Vagina (tissue), 2 donors: ENCODE measurements around the gene SNCA. TPM values are rescaled to one million over a fixed set of nuclear protein-coding genes. Genes with fewer than 3 reads are reported as not detected.

ENCODE experiments used
- DNase-seq, 2 donors: peaks; one replicate each; pipeline ENCODE4 v3.0.0-alpha.2; 2017; ENCODE audit errors: extremely low spot score in 2 of 2
- H3K27ac ChIP-seq: fragments of 200-600 bp; sonication (generic); one replicate; pipeline ENCODE4 v1.5.1; 2019
- H3K27me3 ChIP-seq: fragments of 200-600 bp; sonication (generic); one replicate; pipeline ENCODE4 v1.5.1; 2019
- H3K36me3 ChIP-seq, 2 donors: fragments of 200-600 bp; sonication (generic); one replicate each; pipeline ENCODE4 v1.5.1; 2017 to 2019
- H3K4me1 ChIP-seq: fragments of 200-600 bp; sonication (generic); one replicate; pipeline ENCODE4 v1.5.1; 2019
- H3K4me3 ChIP-seq, 2 donors: fragments of 200-600 bp; sonication (generic); 1 replicate in 1 of 2; 2 replicates in 1 of 2; pipeline ENCODE4 v1.5.1; 2016 to 2019
- H3K9me3 ChIP-seq: fragments of 200-600 bp; sonication (generic); one replicate; pipeline ENCODE4 v1.5.1; 2019
- POLR2A ChIP-seq, 2 donors: fragments of 450-650 bp; IDR thresholded peaks; one replicate each; pipeline ENCODE4 v1.6.1; 2017; ENCODE audit warnings: antibody characterized with exemption in 2 of 2, mild to moderate bottlenecking in 2 of 2, moderate library complexity in 2 of 2
- POLR2AphosphoS5 ChIP-seq, 2 donors: sonication (generic); formaldehyde crosslinking; IDR thresholded peaks; one replicate each; pipeline ENCODE4 v1.9.0; 2017; ENCODE audit warnings: antibody characterized with exemption in 2 of 2, mild to moderate bottlenecking in 2 of 2, low read depth in 1 of 2; ENCODE audit not compliant: insufficient read depth in 1 of 2
- intact Hi-C: fragments of 100-400 bp; cut with DNase I; formaldehyde crosslinking; loops from one replicate; pipeline ENCODE4 v1.15.1; 2023
- total RNA-seq: library from RNA; depleted of rRNA; stranded (reverse); fragments of >200 nt; gene quantifications from one replicate; pipeline ENCODE4 v1.2.3, GENCODE V29; 2016
- TF ChIP-seq, protein P1 (sequence below), 3 experiments: fragments of 450-650 bp in 2 of 3; fragments of 200-600 bp in 1 of 3; sonication (generic) in 1 of 3; IDR thresholded peaks; one replicate each; pipeline ENCODE4 v1.5.1; 2017 to 2019; ENCODE audit warnings: antibody characterized with exemption in 3 of 3, mild to moderate bottlenecking in 2 of 3, moderate library complexity in 2 of 3

Gene SNCA
- total RNA-seq, 1 donor from 2014 or later, result 27.3 TPM

DNA sequence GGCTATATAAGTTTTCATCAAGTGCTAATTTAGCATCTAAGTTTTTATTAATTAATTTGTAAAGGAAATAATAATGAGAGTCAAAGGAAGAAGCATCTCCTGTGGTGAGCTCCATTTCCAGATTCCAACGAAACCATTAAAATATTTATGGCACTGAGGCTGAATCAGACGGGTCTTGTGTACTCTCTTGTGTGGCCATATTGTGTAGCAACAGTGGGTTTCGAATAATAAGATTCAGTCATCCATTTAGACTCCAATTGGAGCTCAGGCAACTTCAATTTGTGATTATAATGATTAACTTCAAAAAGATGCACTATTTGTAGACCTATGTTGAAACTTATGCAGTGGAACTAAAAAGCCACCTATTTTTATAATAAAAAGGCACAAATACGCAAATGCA, 82.4 kb downstream of the SNCA start:
- H3K27ac ChIP-seq, result peak overlapping the region; percentile 74
- H3K4me1 ChIP-seq, result peaks cover 23% of the 10 kb centered on the region
- TF ChIP-seq POLR2A (IDR thresholded peaks at IDR 0.05), result no peak
- TF ChIP-seq, protein P1, sequence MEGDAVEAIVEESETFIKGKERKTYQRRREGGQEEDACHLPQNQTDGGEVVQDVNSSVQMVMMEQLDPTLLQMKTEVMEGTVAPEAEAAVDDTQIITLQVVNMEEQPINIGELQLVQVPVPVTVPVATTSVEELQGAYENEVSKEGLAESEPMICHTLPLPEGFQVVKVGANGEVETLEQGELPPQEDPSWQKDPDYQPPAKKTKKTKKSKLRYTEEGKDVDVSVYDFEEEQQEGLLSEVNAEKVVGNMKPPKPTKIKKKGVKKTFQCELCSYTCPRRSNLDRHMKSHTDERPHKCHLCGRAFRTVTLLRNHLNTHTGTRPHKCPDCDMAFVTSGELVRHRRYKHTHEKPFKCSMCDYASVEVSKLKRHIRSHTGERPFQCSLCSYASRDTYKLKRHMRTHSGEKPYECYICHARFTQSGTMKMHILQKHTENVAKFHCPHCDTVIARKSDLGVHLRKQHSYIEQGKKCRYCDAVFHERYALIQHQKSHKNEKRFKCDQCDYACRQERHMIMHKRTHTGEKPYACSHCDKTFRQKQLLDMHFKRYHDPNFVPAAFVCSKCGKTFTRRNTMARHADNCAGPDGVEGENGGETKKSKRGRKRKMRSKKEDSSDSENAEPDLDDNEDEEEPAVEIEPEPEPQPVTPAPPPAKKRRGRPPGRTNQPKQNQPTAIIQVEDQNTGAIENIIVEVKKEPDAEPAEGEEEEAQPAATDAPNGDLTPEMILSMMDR (IDR thresholded peaks at IDR 0.05), result no peak
- no peak for TF ChIP-seq POLR2AphosphoS5 (IDR thresholded peaks at IDR 0.05; ENCODE audit: insufficient read depth in 1 of 2, low read depth in 1 of 2)
- H3K36me3 ChIP-seq, result no peaks in the 10 kb centered on the region
- intact Hi-C loops, result no loop called here
- no peak overlapping the region for H3K4me3 ChIP-seq
- no peaks in the 10 kb centered on the region for H3K9me3 ChIP-seq
- no peaks in the 10 kb centered on the region for H3K27me3 ChIP-seq
- DNase-seq, result no peak

DNA sequence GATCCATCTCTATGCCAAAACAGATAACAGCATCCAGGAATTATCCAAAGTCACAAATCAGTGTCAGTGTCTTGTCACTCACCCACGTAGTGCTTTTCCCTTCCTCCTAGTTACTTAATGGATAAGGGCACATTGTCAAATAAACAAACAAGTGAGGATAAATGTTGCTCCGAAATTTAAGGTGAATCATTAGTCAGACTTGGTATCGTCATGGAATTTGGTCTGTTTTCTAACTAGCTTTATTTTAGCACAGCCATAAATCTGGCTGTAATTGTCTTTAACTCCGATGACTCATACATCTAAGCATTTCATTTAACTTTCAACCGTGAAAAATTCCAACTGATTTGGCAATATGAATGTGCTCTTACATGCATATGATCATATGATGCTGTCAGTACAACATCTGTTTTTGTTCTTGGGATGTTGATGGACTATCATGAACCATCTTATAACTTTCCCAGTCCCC, 83.3 kb downstream of the SNCA start:
- Histone ChIP-seq H3K9me3 (no peaks in the 10 kb centered on the region), H3K4me1 (peaks cover 23% of the 10 kb centered on the region), H3K27me3 (no peaks in the 10 kb centered on the region), H3K36me3 (no peaks in the 10 kb centered on the region), H3K4me3 (peak overlapping the region in 1 of 2 donors; percentile 13), H3K27ac (peak overlapping the region; percentile 74)
- TF ChIP-seq POLR2AphosphoS5 (IDR thresholded peaks at IDR 0.05; ENCODE audit: insufficient read depth in 1 of 2, low read depth in 1 of 2), result peak; percentile 53 to 85
- no peak for TF ChIP-seq POLR2A (IDR thresholded peaks at IDR 0.05)
- intact Hi-C loops, result no loop called here
- DNase-seq, result no peak

DNA sequence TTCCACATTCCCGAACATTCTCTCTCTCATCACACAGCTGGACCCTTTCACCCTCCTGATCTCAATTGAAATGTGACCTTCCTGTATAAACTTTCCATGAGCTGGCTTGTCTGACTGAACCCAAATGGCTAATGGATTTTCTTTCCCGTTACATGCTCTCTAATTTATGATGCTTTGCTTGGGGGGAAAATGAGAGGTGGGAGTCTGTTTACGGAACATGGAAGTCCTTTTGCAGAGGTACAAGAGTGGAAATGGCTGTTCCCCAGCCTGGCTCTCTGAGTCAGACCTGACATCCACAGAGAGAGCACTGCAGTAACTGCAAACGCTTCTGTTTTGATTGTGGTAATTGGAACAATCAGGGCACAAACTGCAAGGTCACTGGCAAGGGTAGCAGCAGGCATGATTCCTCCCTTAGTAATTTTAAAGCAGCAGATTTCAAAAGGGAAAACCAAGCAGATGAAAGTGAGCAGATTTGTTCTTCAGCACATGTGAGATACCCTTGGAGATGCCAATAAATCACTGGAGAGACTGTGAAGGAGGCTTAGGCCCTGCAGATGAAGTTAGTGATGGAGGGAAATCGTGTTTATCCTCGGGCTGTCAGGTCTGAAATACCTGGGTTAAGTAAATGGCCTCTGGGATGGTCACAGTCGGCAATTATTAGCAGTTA, 83.9 kb downstream of the SNCA start:
- no peaks in the 10 kb centered on the region for H3K36me3 ChIP-seq
- TF ChIP-seq, protein P1 (IDR thresholded peaks at IDR 0.05), result no peak
- TF ChIP-seq POLR2A (IDR thresholded peaks at IDR 0.05) (no peak), POLR2AphosphoS5 (IDR thresholded peaks at IDR 0.05; ENCODE audit: insufficient read depth in 1 of 2, low read depth in 1 of 2) (no peak)
- H3K4me1 ChIP-seq, result peaks cover 23% of the 10 kb centered on the region
- H3K4me3 ChIP-seq, result peak overlapping the region in 1 of 2 donors; percentile 13
- H3K27ac ChIP-seq, result peak overlapping the region; percentile 74
- peak in 1 of 2 donors; percentile 93 for DNase-seq
- no peaks in the 10 kb centered on the region for H3K27me3 ChIP-seq
- intact Hi-C loops, result no loop called here
- no peaks in the 10 kb centered on the region for H3K9me3 ChIP-seq

DNA sequence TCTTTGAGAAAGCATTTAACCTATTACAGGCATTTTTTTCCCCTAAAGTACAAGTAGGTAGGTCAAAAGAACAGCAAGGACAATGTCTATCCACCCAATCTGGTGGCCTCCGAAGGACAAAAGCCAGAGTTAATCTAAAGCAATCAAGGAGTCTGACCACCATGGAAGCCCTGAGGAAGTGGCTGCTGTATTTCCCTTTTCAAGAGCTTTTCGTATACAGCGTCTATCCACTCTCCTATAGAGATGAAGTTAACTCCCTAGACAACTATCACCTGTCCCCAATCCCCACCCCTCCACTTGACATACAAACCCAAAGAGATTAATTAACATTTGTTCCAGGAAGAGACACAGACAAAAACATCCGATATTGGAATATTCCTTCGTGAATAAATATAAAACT, 85.5 kb downstream of the SNCA start:
- no peak overlapping the region for H3K4me3 ChIP-seq
- DNase-seq, result no peak
- H3K27ac ChIP-seq, result no peak overlapping the region
- H3K4me1 ChIP-seq, result peaks cover 23% of the 10 kb centered on the region
- intact Hi-C loops, result no loop called here
- H3K36me3 ChIP-seq, result no peaks in the 10 kb centered on the region
- H3K9me3 ChIP-seq, result no peaks in the 10 kb centered on the region
- TF ChIP-seq POLR2AphosphoS5 (IDR thresholded peaks at IDR 0.05; ENCODE audit: insufficient read depth in 1 of 2, low read depth in 1 of 2) (no peak), POLR2A (IDR thresholded peaks at IDR 0.05) (no peak)
- TF ChIP-seq, protein P1 (IDR thresholded peaks at IDR 0.05), result no peak
- H3K27me3 ChIP-seq, result no peaks in the 10 kb centered on the region

DNA sequence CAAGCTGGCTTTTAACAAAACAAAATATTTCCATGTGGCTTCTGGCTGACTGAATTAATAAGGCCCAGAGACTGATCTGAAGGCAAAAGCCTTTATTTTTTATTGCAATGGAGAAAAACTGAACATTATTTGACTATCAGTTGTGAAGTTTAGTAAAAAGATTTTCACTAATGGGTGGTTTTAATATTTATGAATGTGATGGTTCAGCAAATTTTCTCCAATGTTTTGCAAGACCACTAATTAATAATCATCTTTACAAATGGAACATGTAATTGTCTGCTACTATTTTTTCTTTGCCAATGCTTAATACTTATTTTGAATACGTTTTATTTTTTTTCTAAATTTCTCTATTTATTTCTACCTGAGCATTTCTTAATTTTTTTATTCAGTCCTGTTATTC, 90.6 kb downstream of the SNCA start:
- H3K36me3 ChIP-seq, result no peaks in the 10 kb centered on the region
- no peaks in the 10 kb centered on the region for H3K9me3 ChIP-seq
- TF ChIP-seq, protein P1 (IDR thresholded peaks at IDR 0.05), result no peak
- no peak for TF ChIP-seq POLR2A (IDR thresholded peaks at IDR 0.05)
- TF ChIP-seq POLR2AphosphoS5 (IDR thresholded peaks at IDR 0.05; ENCODE audit: insufficient read depth in 1 of 2, low read depth in 1 of 2), result no peak
- no peak overlapping the region for H3K4me3 ChIP-seq
- intact Hi-C loops, result no loop called here
- peak overlapping the region; percentile 24 for H3K27ac ChIP-seq
- no peak for DNase-seq
- H3K27me3 ChIP-seq, result no peaks in the 10 kb centered on the region
- H3K4me1 ChIP-seq, result no peaks in the 10 kb centered on the region
